Embryonic facial prominence (tissue), 1 donor: ENCODE measurements around the gene CHI3L1.
A peak's percentile ranks its signal among the peaks of the same experiment; 100 is the strongest.
"Not testable (repeated sequence)": the region's sequence is repeated elsewhere in the genome, so short reads cannot be mapped to it uniquely, and the experiment has no call there.

Experiments
- DNase-seq: peaks from one replicate; pipeline ENCODE4 v3.0.0-alpha.2; 2016; ENCODE audit errors: extremely low spot score

The CHI3L1 gene

DNA sequence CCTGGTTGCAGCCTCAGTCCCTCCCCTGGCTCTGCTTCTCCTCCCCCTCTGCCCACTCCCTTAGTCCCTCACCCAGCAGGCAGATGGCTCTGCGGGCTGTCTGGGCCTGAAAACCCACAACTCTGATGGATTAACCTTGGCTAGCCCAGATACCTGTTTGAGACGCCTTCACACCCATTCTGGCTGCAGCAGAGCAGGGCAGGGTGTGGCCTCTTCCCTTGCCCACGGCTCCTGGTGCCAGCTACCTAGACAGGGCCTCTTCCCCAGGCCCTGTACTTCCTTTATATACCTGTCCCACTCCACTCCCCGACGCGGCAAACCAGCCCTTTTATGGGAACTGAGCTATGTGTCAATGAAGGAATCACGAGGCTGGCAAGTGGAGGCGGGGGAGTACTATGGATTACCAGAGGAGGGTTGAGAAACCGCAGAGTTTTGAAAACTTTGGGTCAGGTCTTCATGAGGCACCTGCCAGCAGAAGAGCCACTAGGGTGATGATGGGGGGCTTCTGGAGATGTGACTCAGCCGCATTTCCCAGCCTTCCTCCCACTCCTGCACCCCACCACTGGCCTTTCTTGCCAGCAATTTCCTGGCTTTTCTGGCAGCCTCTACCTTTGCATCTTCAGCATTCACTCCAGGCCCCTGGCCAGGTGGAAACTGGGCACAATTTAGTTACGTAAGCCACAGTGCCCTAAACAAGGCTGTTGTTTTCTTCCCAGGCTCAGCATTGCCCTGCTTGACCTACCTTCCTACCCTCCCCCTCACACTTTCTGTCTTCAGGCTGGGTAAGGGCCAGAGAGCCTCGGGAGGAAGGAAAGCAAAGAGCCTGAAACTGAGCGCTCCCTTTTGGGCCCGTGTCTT lies at the start of gene CHI3L1:
TSS of gene CHI3L1 (minus strand) at position 259 of the 858 bp plus-strand sequence. CDS start at position 178, 81 bp downstream.
- no peak for DNase-seq

DNA sequence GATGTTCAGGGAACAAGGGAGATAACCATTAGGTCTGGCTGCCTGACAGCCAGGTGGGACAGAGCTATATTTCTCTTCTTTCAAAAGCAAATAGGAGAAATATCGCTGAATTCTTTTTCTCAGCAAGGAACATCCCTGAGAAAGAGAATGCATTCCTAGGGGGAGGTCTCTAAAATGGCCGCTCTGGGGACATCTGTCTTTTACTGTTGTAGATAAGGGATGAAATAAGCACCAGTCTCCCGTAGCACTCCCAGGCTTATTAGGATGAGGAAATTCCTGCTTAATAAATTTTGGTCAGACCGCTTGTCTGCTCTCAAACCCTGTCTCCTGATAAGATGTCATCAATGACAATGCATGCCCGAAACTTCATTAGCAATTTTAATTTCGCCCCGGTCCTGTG lies 48.4 kb upstream of the CHI3L1 start:
- DNase-seq: not testable (repeated sequence)

- no peak for DNase-seq
These were observed 43.1 kb upstream of the CHI3L1 start, which contains the start of gene CHIT1 for GRCh38 chr1:203229471-203230135. Gene CHIT1 (minus strand): TSS chr1:203229673. CDS start chr1:203229636, 37 bp downstream.

DNA sequence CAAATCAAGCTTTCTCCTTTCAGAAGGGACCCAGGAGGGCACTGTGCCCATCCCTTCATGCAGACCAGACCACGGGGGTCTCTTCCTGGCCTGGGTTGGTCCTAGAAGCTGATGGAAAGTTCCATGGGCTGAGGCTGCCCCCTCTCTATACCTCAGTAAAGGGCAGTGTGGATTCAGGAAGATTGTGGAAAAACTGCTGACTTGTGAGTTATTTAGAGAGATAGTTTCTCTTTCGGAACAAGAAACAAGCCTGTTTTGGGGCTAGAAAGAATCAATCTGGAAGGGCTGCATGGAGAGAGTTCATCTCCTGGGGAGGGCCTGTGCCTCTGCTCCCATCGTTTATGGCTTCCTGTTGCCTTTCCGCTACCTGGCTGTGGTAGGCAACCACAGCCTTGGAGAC lies 42.2 kb upstream of the CHI3L1 start:
- DNase-seq: no peak

DNA sequence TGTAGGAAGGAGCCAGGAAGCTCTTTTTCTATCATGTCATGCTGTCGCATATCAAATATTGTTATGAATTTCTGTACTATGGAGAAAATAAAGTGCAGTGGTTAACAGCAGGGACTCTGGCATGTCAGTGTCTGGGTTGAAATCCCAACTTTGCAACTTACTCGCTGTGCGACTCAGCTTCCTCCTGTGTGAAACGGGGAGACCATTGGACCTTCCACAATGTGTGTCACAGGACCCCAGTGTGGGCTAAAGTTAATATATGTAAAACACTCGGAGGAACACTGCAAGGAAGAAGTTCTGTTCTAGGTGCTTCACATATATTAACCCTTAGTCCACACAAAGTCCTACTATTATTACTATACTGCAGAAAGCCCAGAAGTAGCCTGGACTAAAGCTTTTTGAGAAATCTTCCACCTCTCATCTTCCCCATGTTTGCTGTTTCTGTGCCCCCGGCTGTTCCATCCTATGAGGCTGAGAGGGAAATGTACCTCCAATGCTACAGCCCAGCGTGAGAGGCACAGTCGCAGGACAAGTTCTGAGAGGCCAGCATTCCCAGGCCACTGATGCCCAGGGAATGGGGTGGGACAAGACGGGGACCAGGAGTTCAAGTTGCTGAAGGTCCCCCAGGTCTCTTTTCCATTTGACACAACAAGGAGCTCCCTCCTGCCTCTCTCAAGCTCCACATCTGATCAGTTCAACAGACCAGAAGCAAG lies 41.0 kb upstream of the CHI3L1 start:
- DNase-seq: no peak

DNA sequence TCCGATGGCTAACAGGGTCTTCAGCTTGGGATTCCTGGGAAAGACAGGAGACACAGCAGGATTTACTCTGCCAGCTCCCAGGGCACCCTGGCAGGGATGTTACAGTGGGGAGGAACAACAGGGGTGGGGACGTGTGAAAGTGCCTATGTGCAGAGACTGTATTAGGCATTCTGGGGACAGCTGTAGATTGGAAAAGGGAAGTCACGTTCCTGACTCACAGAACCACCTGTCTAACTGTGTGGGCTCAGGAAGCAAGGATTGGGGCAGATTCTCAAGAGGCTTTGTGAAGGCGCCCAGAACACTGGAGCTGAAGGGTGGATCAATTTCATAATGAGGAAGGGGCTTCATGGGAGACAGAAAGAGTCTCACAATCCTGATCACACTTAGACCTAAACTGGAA lies 38.6 kb upstream of the CHI3L1 start:
- DNase-seq: no peak

- DNase-seq: no peak
These were observed 36.7 kb upstream of the CHI3L1 start for GRCh38 chr1:203223012-203223775.

- DNase-seq: no peak
These were observed 33.4 kb upstream of the CHI3L1 start for GRCh38 chr1:203219934-203220333.

DNA sequence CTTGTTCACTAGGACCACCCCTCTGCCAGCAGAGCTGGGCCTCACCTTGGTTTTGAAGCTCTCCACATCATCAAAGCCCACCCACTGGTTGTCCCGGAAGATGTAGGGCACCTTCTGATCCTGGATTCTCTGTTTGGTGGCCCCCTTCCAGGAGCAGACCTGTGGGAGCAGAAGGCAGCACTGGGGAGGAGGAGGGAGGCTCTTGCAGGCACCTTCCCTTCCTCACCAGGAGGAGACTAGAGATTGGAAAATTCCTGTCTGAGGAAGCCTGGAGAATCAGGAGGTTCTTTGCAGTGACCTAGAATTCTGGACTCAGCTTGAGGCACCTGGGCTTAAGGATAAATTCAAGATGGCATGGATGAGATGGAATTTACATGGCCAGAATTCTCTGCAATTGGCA lies 32.7 kb upstream of the CHI3L1 start:
- DNase-seq: no peak

GRCh38 chr1:203217668-203218067 lies 31.2 kb upstream of the CHI3L1 start:
- no peak for DNase-seq

DNA sequence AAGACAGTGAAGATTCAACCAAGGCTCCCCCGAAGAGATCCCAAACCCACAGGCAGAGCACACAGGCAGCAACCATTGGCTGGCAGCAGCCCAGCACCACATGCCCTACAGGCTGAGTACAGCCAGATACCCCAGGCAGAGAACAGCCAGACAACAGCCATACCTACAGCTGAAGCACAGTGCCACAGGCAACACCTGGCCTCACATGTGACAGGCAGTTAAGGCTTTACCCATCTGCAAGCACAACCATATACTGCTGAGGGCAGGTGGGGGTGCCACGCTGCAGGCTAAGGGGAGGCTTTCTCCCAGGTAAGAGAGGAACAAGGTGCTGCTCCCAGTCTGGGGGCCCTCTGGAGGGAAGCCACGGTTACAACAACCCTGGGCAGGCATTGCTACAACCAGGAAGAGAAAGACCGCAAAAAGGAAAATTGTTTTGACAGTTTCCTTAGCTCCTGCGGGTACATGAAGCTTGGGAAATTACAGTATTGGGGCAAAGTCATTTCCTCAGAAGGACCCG lies 30.7 kb upstream of the CHI3L1 start:
- no peak for DNase-seq

DNA sequence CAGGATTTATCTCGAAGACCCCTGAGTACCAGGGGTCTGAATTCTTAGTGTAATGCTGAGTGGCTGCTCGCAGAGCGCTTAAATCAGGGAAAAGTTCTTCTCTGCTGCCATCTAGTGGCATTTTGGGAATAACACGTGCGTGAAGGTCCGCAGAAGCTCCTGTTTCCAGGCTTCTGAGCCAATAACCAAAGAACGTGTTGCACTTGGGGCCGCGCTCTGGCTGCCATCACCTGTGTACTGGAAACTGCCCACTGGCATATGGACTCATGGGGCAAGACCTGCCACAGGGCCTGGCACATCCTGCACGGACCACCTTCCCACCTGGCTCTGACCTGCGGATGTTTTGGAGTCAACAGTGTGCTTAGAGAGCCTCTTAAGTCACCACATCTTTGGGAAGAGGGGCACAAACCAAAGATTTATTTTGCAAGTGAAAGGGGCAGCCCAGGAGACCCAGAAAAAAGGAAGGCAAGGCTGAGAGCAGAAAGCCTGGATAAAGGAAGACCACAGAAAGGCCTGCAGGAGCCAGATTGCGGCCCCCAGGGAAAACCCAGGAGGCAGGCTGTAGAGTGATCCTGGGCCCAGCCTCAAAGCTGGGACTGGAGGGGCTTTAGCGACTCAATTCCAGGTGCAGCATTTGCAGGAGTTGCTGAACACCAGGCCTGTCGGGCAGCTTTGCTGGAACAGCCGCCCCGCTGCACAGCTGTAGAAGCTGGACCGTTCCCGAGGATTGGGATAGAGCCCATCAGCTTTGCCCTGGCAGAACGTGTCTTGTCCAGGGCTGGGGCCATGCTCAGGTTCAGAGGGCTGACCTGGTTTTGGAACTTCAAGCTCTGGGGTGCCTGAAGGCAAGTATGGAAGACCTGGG lies 30.0 kb upstream of the CHI3L1 start:
- peak; percentile 72 for DNase-seq

DNA sequence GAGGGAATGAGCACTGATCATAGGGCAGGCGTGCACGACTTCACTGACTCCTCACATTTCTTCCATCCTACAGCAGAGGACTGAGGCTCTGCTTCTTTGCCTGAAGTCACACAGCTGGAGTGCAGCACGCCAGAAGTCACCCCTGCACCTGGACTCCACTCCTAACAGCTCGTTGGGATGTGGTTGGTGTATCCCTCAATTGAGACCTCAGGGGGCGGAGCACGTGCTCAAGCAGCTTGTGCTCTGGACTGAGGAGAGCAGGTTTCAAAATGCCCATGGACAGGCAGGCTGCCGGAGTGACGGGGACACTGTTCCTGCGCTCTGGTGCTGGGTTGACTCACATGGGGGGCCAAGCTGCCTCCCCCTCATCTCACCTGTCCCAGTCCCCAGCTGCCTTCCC lies 29.1 kb upstream of the CHI3L1 start:
- DNase-seq: no peak

GRCh38 chr1:203214871-203215270 lies 28.4 kb upstream of the CHI3L1 start:
- DNase-seq: no peak

- no peak for DNase-seq
These were observed 26.6 kb upstream of the CHI3L1 start for GRCh38 chr1:203213126-203213525.

- no peak for DNase-seq
These were observed 25.3 kb upstream of the CHI3L1 start for GRCh38 chr1:203211812-203212211.

GRCh38 chr1:203210988-203211387 lies 24.5 kb upstream of the CHI3L1 start:
- no peak for DNase-seq

DNA sequence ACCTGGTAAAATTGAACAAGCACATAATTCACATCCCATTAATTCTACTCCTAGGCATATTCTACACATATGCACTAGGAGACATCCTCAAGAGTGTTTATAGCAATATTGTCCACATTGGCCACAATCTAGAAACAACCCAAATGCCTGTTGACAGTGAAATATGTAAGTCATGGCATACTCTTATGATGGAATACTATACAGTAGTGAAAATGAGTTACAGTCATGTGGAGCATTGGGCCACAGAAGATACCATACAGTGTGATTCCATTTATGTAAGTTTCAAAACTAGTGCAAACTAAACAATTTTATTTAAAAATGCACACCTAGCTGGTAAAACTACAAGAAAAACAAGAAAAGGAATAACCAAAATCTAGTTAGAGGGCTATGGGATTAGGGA lies 23.8 kb upstream of the CHI3L1 start:
- DNase-seq: no peak

- no peak for DNase-seq
These were observed 21.7 kb upstream of the CHI3L1 start for GRCh38 chr1:203208181-203208580.

- no peak for DNase-seq
These were observed 21.2 kb upstream of the CHI3L1 start for GRCh38 chr1:203207751-203208150.
